Kidney epithelial cell (primary cell): ENCODE results near the gene MORN1. TPM values are rescaled to one million over a fixed set of nuclear protein-coding genes. Genes with fewer than 3 reads are reported as not detected.

Experiments
- DNase-seq: peaks from one replicate; pipeline ENCODE4 v3.0.0-alpha.2; 2010; ENCODE audit warnings: low read depth
- H3K27me3 ChIP-seq: 2 replicates; pipeline ENCODE4 v1.6.0; 2011; ENCODE audit warnings: low read length; ENCODE audit not compliant: control insufficient read depth, insufficient read depth
- H3K36me3 ChIP-seq: 2 replicates; pipeline ENCODE4 v1.5.1; 2011; ENCODE audit warnings: low read length; ENCODE audit not compliant: control insufficient read depth, insufficient read depth
- H3K4me3 ChIP-seq: 2 replicates; pipeline ENCODE4 v1.5.1; 2011; ENCODE audit warnings: low read depth, mild to moderate bottlenecking, control low read depth, low read length
- total RNA-seq: library from RNA; depleted of rRNA; stranded (reverse); fragments of >200 nt; gene quantifications from 2 replicates; pipeline ENCODE4 v1.2.3, GENCODE V29; 2015
- TF ChIP-seq, protein P1 (sequence below): IDR thresholded peaks from 2 replicates; pipeline ENCODE4 v1.5.1; 2011; ENCODE audit warnings: mild to moderate bottlenecking, moderate library complexity, low read length, control low read depth, inconsistent platforms; ENCODE audit not compliant: insufficient read depth, poor library complexity, severe bottlenecking

The MORN1 gene
- total RNA-seq, 1 donor from 2014 or later: 8.4 TPM

DNA sequence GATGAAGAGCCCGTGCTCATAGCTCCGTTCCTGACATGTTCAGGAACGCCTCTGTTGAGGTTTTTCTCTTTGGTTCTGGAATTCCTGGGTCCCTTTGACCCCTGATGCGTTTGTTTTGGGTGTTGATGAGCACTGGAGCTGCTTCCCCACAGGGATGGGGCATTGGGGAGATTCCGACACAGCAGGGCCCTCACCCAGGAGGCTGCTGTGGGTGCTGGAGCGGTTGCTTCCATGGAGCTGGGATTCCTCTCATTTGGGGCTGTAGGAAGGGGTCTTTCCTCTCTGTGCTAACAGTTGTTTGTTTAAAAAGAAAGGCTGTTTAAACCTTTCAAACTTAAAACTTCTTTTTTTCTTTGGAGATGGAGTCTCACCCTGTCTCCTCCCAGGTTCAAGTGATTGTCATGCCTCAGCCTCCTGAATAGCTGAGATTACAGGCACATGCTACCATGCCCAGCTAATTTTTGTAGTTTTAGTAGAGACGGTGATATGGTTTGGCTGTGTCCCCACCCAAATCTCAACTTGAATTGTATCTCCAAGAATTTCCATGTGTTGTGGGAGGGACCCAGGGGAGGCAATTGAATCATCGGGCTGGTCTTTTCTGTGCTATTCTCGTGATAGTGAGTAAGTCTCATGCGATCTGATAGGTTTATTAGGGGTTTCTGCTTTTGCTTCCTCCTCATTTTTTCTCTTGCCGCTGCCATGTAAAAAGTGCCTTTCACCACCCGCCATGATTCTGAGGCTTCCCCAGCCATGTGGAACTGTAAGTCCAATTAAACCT lies 114.4 kb downstream of the MORN1 start:
- no peaks in the 10 kb centered on the region for H3K36me3 ChIP-seq
- no peak overlapping the region for H3K4me3 ChIP-seq
- no peaks in the 10 kb centered on the region for H3K27me3 ChIP-seq
- TF ChIP-seq, protein P1, sequence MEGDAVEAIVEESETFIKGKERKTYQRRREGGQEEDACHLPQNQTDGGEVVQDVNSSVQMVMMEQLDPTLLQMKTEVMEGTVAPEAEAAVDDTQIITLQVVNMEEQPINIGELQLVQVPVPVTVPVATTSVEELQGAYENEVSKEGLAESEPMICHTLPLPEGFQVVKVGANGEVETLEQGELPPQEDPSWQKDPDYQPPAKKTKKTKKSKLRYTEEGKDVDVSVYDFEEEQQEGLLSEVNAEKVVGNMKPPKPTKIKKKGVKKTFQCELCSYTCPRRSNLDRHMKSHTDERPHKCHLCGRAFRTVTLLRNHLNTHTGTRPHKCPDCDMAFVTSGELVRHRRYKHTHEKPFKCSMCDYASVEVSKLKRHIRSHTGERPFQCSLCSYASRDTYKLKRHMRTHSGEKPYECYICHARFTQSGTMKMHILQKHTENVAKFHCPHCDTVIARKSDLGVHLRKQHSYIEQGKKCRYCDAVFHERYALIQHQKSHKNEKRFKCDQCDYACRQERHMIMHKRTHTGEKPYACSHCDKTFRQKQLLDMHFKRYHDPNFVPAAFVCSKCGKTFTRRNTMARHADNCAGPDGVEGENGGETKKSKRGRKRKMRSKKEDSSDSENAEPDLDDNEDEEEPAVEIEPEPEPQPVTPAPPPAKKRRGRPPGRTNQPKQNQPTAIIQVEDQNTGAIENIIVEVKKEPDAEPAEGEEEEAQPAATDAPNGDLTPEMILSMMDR: no peak
- no peak for DNase-seq

DNA sequence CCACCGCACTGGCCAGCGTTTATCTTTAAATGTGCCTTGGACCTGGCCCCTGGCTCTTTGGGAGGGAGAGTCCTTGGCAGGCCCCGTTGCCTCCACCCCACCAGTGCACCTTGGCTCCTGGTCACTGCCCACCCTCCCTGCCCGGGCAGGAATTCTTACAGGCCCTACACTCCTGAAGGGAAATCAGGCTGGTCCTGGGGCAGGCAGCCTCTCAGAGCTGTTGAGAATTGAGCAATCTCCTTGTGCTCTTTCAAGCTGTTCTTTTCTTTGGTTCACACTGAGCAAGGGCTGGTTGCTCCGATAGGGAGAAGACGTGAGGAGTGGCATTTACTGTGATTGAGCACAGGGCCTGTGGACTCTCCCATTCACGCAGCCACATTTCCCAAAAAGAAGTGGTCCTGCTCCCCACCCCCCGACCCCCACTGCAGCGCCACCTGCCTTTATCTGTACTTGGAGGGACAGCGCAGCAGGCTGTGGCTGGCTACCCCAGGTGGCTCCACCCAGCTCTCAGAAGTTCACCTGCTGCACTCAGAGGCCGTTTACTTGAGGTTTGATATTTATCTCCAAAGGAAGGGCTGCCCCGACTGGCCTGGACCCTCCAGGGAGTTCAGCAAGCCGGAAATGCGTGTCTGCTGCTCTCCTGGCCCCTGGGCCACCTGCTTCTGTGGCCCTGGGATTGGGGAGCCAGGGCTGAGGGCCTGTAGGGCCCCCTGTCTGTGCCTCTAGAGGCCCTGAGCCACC lies 115.4 kb downstream of the MORN1 start:
- H3K27me3 ChIP-seq: no peaks in the 10 kb centered on the region
- no peaks in the 10 kb centered on the region for H3K36me3 ChIP-seq
- no peak overlapping the region for H3K4me3 ChIP-seq
- TF ChIP-seq, protein P1: no peak
- no peak for DNase-seq

DNA sequence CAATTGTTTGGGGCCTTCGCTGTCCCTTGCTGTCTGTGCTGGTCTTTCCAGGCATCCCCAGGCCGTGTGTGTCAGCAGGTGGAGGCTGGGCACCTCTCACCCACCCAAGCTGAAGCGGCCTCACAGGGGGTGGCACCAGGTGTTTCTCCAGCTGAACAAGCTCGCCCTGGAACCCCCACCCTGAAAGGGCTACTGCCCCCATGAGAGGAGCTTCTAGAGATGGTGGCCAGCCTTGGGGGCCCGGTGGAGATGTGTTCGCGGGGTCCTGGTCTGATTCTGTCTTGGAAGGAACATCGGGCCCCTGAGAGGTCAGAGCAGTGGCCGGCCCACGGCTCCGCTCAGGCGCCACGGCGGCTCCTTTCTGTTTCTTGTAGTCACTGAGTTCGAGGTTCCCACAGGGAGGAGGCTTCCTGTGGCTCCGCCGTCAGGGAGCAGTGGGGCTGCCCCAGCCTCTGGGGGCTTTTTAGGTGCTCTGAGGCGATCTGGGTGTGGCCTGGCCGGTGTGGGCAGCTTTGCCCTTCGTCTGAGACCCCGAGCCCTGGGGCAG lies 116.4 kb downstream of the MORN1 start:
- Histone ChIP-seq H3K36me3 (no peaks in the 10 kb centered on the region), H3K4me3 (no peak overlapping the region), H3K27me3 (no peaks in the 10 kb centered on the region)
- no peak for DNase-seq
- TF ChIP-seq, protein P1: no peak

DNA sequence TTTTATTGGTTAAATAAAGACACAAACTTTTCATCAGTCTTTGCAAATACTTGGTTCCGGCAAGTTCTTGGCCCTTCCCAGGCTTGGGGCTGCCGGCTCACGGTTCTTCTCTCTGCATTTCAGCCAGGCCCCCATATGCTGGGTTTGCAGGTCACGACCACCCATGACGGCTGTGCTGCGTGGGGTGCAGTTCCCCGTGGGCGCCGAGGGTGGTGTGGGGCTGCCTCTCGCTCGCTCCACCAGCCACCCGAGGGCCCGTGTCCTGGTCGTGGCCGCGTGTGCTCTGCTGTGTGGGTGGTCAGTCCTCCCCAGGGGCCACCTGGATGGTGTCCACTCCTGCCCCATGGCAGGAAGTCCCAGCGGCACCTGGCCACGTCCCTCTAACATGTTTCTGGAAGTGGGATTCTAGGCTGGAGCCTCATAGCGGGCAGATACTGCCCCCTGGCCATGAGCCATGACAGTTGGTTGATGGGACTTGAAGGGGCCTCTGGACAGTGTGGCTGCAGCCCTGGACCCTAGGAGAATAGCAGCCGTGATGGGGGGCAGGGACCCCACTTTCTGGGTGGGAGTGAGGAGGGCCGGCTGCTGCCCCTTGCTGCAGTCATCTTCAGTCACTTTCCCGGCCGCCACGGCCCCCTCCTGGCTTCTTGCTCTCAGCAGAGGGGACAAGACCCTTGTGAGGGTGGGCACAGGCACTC lies 117.0 kb downstream of the MORN1 start:
- Histone ChIP-seq H3K36me3 (no peaks in the 10 kb centered on the region), H3K27me3 (no peaks in the 10 kb centered on the region), H3K4me3 (no peak overlapping the region)
- DNase-seq: no peak
- TF ChIP-seq, protein P1: no peak

DNA sequence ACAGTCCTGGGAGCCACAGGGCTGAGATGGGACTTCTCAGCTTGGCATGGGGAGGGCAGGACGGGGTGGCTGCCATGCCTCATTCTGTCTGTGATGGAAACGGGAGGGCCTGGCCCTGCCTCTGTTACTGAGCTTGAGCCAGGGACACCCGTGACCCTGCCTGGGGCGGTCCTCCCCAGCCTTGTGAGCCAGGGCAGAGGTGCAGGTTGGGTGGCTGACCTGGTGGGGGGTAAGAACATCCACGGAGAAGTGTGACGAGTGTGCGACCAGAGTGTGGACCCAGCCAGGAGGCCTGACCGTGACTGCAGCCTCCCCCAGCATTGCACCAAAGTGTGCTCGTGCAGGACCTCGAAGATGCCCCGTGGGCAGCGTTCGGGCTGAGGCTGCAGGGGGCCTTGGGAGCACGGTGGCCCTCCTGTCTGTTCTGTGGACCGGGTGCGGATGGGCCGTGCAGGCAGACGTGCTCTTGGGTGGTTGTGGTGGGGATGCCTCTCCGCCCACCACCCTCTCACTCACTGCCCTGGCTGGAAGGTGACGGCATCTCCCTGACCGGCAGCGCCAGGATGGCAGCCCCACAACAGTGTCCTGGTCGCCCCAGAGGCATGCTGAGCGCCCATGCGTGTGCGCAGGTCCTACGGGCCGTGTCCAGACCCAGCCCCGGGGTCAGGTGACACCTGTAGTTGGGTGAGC lies 117.8 kb downstream of the MORN1 start:
- no peak overlapping the region for H3K4me3 ChIP-seq
- H3K36me3 ChIP-seq: no peaks in the 10 kb centered on the region
- H3K27me3 ChIP-seq: no peaks in the 10 kb centered on the region
- DNase-seq: no peak
- TF ChIP-seq, protein P1: no peak
